Measurements from ENCODE around the gene AHCTF1. TPM values are rescaled to one million over a fixed set of nuclear protein-coding genes. Genes with fewer than 3 reads are reported as not detected.

Gene AHCTF1
- total RNA-seq, 1 experiment from 2014 or later = 65.8 TPM

- no peak for TF ChIP-seq EZH2 (IDR thresholded peaks at IDR 0.05; ENCODE audit: borderline replicate concordance, low read depth, low read length, poor library complexity, severe bottlenecking)
- no peak for TF ChIP-seq CTCF (conservative IDR thresholded peaks at IDR 0.05; ENCODE audit: low read depth, low read length)
- ChIA-PET CTCF (no interaction called here), POLR2A (ENCODE audit: low non-redundant PET) (no interaction called here)
- Histone ChIP-seq H3K27ac (ENCODE audit: low read depth, low read length, poor library complexity, severe bottlenecking) (no peak overlapping the region), H3K9me3 (ENCODE audit: low read depth, low read length, poor library complexity, severe bottlenecking) (no peaks in the 10 kb centered on the region), H3K4me3 (ENCODE audit: low read depth, low read length, poor library complexity, severe bottlenecking) (no peak overlapping the region), H3K36me3 (ENCODE audit: insufficient read depth, low read length, poor library complexity, severe bottlenecking) (no peaks in the 10 kb centered on the region), H3K27me3 (replicated peaks; ENCODE audit: insufficient read depth, low read depth, low read length, poor library complexity) (no peaks in the 10 kb centered on the region), H3K4me1 (ENCODE audit: insufficient read depth, low read length, poor library complexity, severe bottlenecking) (no peaks in the 10 kb centered on the region)
- intact Hi-C loops (cut with micrococcal nuclease; ENCODE audit: unreplicated experiment) = no loop called here
- no peak for DNase-seq (ENCODE audit: low spot score)
- no TSS peak for BruUV-seq (replicated peaks)
These were observed 131.4 kb downstream of the AHCTF1 start for GRCh38 chr1:246800356-246800755.

- CTCF ChIA-PET = no interaction called here
- Histone ChIP-seq H3K4me3 (ENCODE audit: low read depth, low read length, poor library complexity, severe bottlenecking) (no peak overlapping the region), H3K27ac (ENCODE audit: low read depth, low read length, poor library complexity, severe bottlenecking) (no peak overlapping the region), H3K36me3 (ENCODE audit: insufficient read depth, low read length, poor library complexity, severe bottlenecking) (no peaks in the 10 kb centered on the region), H3K27me3 (replicated peaks; ENCODE audit: insufficient read depth, low read depth, low read length, poor library complexity) (no peaks in the 10 kb centered on the region), H3K4me1 (ENCODE audit: insufficient read depth, low read length, poor library complexity, severe bottlenecking) (no peaks in the 10 kb centered on the region), H3K9me3 (ENCODE audit: low read depth, low read length, poor library complexity, severe bottlenecking) (no peaks in the 10 kb centered on the region)
- intact Hi-C loops (cut with micrococcal nuclease; ENCODE audit: unreplicated experiment) = no loop called here
- BruUV-seq (replicated peaks) = no TSS peak
- DNase-seq (ENCODE audit: low spot score) = no peak
- POLR2A ChIA-PET (ENCODE audit: low non-redundant PET) = no interaction called here
- TF ChIP-seq EZH2 (IDR thresholded peaks at IDR 0.05; ENCODE audit: borderline replicate concordance, low read depth, low read length, poor library complexity, severe bottlenecking) = no peak
These were observed 132.9 kb downstream of the AHCTF1 start for GRCh38 chr1:246798606-246799496.

GRCh38 chr1:246798107-246798506 is 133.6 kb downstream of the AHCTF1 start:
- Histone ChIP-seq H3K4me3 (ENCODE audit: low read depth, low read length, poor library complexity, severe bottlenecking) (no peak overlapping the region), H3K4me1 (ENCODE audit: insufficient read depth, low read length, poor library complexity, severe bottlenecking) (no peaks in the 10 kb centered on the region), H3K36me3 (ENCODE audit: insufficient read depth, low read length, poor library complexity, severe bottlenecking) (no peaks in the 10 kb centered on the region), H3K27me3 (replicated peaks; ENCODE audit: insufficient read depth, low read depth, low read length, poor library complexity) (no peaks in the 10 kb centered on the region), H3K27ac (ENCODE audit: low read depth, low read length, poor library complexity, severe bottlenecking) (no peak overlapping the region), H3K9me3 (ENCODE audit: low read depth, low read length, poor library complexity, severe bottlenecking) (no peaks in the 10 kb centered on the region)
- intact Hi-C loops (cut with micrococcal nuclease; ENCODE audit: unreplicated experiment) = no loop called here
- POLR2A ChIA-PET (ENCODE audit: low non-redundant PET) = no interaction called here
- TF ChIP-seq CTCF (conservative IDR thresholded peaks at IDR 0.05; ENCODE audit: low read depth, low read length) = no peak
- TF ChIP-seq EZH2 (IDR thresholded peaks at IDR 0.05; ENCODE audit: borderline replicate concordance, low read depth, low read length, poor library complexity, severe bottlenecking) = no peak
- no peak for DNase-seq (ENCODE audit: low spot score)
- CTCF ChIA-PET = no interaction called here
- BruUV-seq (replicated peaks) = no TSS peak

Data from A673 (cell line).